IPS-18c (cell line): ENCODE results near the gene ACP6.
"Not testable (repeated sequence)": the region's sequence is repeated elsewhere in the genome, so short reads cannot be mapped to it uniquely, and the experiment has no call there.

Experiments
- H3K4me3 ChIP-seq: 2 replicates; pipeline ENCODE4 v1.7.0; 2013; ENCODE audit warnings: low read depth, mild to moderate bottlenecking, low read length, moderate library complexity; ENCODE audit not compliant: insufficient read depth
- H3K9me3 ChIP-seq: one replicate; pipeline ENCODE4 v1.6.1; 2013; ENCODE audit warnings: mild to moderate bottlenecking, low read length, moderate library complexity; ENCODE audit not compliant: control insufficient read depth, insufficient read depth

The ACP6 gene

GRCh38 chr1:147670319-147671001 is at the start of gene ACP6:
TSS of gene ACP6 (minus strand) at chr1:147670524. CDS start at chr1:147670048, 476 bp downstream.
- Histone ChIP-seq H3K4me3 (peak within 1 kb of the TSS; percentile 83), H3K9me3 (peaks cover 2% of the 10 kb centered on the region)

GRCh38 chr1:147719711-147720225 is 49.4 kb upstream of the ACP6 start:
- Histone ChIP-seq H3K9me3 (no peaks in the 10 kb centered on the region), H3K4me3 (no peak overlapping the region)

GRCh38 chr1:147719029-147719698 is 48.8 kb upstream of the ACP6 start:
- Histone ChIP-seq H3K4me3 (no peak overlapping the region), H3K9me3 (no peaks in the 10 kb centered on the region)

GRCh38 chr1:147717706-147718097 is 47.4 kb upstream of the ACP6 start:
- Histone ChIP-seq H3K4me3 (no peak overlapping the region), H3K9me3 (no peaks in the 10 kb centered on the region)

GRCh38 chr1:147717051-147717705 is 46.9 kb upstream of the ACP6 start:
- Histone ChIP-seq H3K9me3 (no peaks in the 10 kb centered on the region), H3K4me3 (no peak overlapping the region)

GRCh38 chr1:147712605-147713004 is 42.3 kb upstream of the ACP6 start:
- no peaks in the 10 kb centered on the region for H3K9me3 ChIP-seq
- no peak overlapping the region for H3K4me3 ChIP-seq

GRCh38 chr1:147700042-147701006 is 30.0 kb upstream of the ACP6 start:
- no peak overlapping the region for H3K4me3 ChIP-seq
- no peaks in the 10 kb centered on the region for H3K9me3 ChIP-seq

- H3K4me3 ChIP-seq: no peak overlapping the region
- H3K9me3 ChIP-seq: no peaks in the 10 kb centered on the region
Observed at GRCh38 chr1:147699686-147700041, 29.3 kb upstream of the ACP6 start.

- Histone ChIP-seq H3K4me3 (no peak overlapping the region), H3K9me3 (peaks cover 4% of the 10 kb centered on the region)
Observed at GRCh38 chr1:147683163-147683763, 12.9 kb upstream of the ACP6 start.

- not testable (repeated sequence) for H3K4me3 ChIP-seq, H3K9me3 ChIP-seq
Observed at GRCh38 chr1:147680608-147681235, 10.4 kb upstream of the ACP6 start.

GRCh38 chr1:147677681-147678080 is 7.4 kb upstream of the ACP6 start:
- not testable (repeated sequence) for H3K4me3 ChIP-seq
- H3K9me3 ChIP-seq: peaks cover 11% of the 10 kb centered on the region

GRCh38 chr1:147676311-147677085 is 6.2 kb upstream of the ACP6 start:
- Histone ChIP-seq H3K4me3 (no peak overlapping the region), H3K9me3 (peaks cover 10% of the 10 kb centered on the region)

- no peak overlapping the region for H3K4me3 ChIP-seq
- peaks cover 7% of the 10 kb centered on the region for H3K9me3 ChIP-seq
Observed at GRCh38 chr1:147673816-147674215, 3.5 kb upstream of the ACP6 start.

- peaks cover 7% of the 10 kb centered on the region for H3K9me3 ChIP-seq
- H3K4me3 ChIP-seq: no peak overlapping the region
Observed at GRCh38 chr1:147673406-147673805, 3.1 kb upstream of the ACP6 start.

GRCh38 chr1:147669469-147670318 is 630 bp downstream of the ACP6 start:
- H3K9me3 ChIP-seq: no peaks in the 10 kb centered on the region
- peak overlapping the region; percentile 83 for H3K4me3 ChIP-seq
